Stimulated activated CD4-positive, alpha-beta T cell treated with anti-CD3 and anti-CD28 coated beads, Interleukin-2, amount 100 ng/mL, for 24 hours (primary cell): ENCODE measurements around the gene NRP2.
A peak's percentile ranks its signal among the peaks of the same experiment; 100 is the strongest.

ENCODE experiments used
- DNase-seq, 2 donors: peaks; one replicate each; pipeline ENCODE4 v3.0.0-alpha.2; 2020

The NRP2 gene

GRCh38 chr2:205682239-205682970 lies at the start of gene NRP2:
NRP2 (plus strand) TSS chr2:205682501; CDS start chr2:205683291, 790 bp downstream.
- DNase-seq, result peak; percentile 59 to 71

GRCh38 chr2:205633994-205634393 lies 48.3 kb upstream of the NRP2 start:
- no peak for DNase-seq

DNA sequence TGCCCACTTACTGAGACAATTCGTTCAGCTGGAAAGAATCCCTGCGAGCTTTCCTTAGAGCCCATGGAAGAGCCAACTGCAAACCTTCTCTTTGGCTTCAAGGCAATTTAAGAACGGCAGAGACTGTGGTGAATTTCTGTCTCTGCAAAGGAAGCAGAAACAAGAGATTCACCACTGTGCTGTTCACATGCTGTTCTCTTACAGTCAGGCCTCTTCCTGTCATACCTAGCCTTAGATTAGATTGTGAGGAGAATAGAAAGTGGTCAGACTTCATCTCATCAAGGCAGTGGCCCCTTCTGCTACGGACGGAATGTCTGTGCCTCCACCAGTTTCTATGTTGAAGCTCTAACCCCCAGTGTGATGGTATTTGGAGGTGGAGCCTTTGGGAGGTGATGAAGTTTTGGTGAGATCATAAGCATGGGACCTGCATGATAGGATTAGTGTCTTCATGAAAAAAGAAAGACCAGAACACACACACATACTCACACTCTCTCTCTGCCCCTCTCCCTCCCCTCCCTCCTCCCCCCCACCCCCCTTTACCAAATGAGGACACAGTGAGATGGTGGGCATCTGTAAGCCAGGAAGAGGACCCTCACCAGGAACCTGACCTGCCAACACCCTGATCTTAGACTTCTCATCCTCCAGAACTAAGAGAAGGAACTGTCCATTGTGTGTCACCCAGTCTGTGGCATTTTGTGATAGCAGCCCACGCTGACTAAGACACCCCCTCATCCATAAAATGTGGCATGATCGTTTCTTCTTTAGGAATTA lies 45.6 kb upstream of the NRP2 start:
- no peak for DNase-seq

GRCh38 chr2:205637320-205637602 lies 45.0 kb upstream of the NRP2 start:
- DNase-seq, result no peak

GRCh38 chr2:205637779-205638503 lies 44.4 kb upstream of the NRP2 start:
- no peak for DNase-seq

DNA sequence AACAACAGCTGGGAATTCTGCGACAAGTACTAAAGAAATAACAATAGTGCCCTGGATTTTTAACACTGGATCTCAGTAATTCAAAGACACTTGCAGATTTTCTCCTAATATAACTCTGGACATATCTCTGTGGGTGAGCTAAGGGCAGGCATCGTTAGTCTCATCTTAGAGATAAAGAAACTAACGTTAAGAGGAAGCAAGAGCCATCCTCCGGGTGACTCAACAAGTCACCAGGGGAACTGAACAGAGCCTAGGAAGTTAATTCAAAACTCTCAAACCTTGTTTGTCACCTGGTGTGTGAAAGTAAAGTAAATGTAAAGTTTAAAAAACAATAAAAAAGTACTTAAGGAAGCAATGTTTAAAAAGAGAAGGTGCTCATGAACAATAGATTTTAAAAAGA lies 41.6 kb upstream of the NRP2 start:
- no peak for DNase-seq

- no peak for DNase-seq
Observed at GRCh38 chr2:205642599-205643356, 39.5 kb upstream of the NRP2 start.

- DNase-seq, result no peak
Observed at GRCh38 chr2:205643391-205643885, 38.9 kb upstream of the NRP2 start.

GRCh38 chr2:205644018-205644417 lies 38.3 kb upstream of the NRP2 start:
- no peak for DNase-seq

DNA sequence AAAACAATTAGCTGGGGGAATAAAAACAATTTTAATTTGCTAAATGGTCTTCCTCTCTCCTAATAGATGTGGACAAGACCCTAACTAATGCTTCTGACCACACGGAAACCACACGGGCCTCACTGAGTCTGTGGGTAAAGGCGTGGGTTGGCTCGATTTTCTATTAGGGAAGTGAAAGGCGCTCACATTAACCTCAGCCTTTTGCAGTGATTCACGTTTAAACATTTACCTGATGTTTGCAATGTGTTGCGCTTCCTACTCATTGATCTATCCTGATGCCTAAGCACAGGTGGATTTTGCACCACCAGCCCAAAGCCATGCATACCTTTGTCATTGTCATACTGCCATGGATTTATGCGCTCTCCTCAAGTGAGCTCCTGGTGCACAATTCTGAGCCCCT lies 35.6 kb upstream of the NRP2 start:
- no peak for DNase-seq

DNA sequence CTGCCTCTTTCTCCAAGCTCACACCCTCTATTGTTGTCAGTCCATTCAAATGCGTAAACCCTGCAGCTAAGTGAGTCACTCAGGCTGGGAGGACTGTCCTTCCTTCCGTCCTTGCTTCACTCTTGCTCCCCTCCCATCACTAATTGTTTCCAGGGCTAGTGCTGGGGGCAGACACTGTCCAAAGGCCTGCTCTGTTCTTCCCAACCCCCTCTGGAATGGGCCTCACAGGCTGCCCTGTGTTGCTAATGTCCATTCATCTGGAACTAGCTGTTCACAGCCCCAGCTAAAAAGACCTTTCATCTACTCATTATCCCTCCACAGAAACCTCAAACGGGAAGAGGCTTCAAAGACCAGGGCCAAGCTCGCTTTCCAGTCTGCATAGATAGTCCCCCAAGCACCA lies 31.9 kb upstream of the NRP2 start:
- no peak for DNase-seq

DNA sequence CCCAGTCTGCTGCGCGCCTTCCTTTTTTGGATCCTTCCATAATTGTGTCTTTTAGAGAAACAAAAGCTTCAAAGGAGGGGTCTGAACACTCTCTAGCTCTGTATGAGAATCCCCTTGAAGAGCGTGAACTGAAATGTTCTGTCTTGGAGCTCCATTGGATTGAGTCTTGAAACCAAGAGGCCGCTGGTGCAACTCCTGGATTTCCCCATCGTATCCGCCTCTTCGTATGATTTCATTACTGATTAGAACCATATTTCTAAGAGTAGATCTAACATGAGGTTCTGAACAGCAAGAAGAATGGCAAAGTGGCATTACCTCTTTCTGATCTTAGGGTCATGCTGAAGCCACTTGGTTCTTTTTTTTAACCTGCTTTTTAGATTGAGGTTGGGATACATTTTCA lies 31.4 kb upstream of the NRP2 start:
- no peak for DNase-seq

DNA sequence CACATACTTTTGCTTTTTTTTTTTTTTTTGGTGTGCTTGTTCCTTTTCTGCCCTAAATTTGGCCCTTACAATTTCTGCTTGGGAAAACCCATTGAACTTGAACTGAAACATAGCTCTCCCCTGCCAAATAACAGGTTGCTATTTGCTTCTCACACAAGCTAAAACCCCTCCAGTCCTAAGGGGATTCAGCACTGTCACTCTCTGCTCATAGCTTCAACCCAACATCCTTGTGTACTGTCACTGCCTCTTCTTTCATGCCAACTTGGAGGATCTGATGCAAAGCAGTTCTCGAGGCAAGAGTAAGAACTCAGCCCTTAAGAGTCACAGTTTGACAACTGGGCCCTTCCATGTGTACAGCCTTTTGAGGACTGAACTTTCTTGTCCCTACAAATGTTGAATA lies 30.6 kb upstream of the NRP2 start:
- no peak for DNase-seq

GRCh38 chr2:205654878-205655605 lies 27.3 kb upstream of the NRP2 start:
- DNase-seq, result no peak

GRCh38 chr2:205655779-205656456 lies 26.4 kb upstream of the NRP2 start:
- no peak for DNase-seq

- no peak for DNase-seq
Observed at GRCh38 chr2:205656461-205656860, 25.8 kb upstream of the NRP2 start.

- DNase-seq, result no peak
Observed at GRCh38 chr2:205656941-205657340, 25.4 kb upstream of the NRP2 start.

- DNase-seq, result no peak
Observed at GRCh38 chr2:205657579-205657978, 24.7 kb upstream of the NRP2 start.

GRCh38 chr2:205658068-205658467 lies 24.2 kb upstream of the NRP2 start:
- DNase-seq, result no peak

GRCh38 chr2:205658572-205658971 lies 23.7 kb upstream of the NRP2 start:
- DNase-seq, result no peak

DNA sequence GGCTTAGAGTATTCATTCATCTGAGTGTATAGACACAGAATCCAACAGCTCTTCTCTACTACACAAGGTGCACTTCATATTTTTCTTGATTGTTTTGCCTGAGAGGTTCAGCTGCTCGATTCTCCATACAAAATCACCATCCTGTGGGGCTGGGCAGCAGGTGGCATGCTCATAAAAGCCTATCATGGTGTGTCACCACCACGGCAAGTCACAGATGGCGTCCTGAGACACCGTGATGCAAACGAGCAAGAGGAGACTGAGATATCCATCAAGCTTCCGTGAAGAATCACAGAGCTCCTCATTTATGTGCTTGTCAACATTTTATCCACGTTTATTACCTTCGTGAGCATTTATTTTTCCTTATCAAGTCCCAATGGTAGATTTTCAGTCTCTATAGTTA lies 22.4 kb upstream of the NRP2 start:
- DNase-seq, result no peak
